GM21528 (cell line): ENCODE measurements around the gene TTLL11.

Source experiments
- ATAC-seq: cut with Tn5 transposase; IDR thresholded peaks from one replicate; pipeline ENCODE4 v1.9.1; 2021; ENCODE audit warnings: mild to moderate bottlenecking, moderate library complexity; ENCODE audit not compliant: unreplicated experiment, low FRiP score

TTLL11 gene

DNA sequence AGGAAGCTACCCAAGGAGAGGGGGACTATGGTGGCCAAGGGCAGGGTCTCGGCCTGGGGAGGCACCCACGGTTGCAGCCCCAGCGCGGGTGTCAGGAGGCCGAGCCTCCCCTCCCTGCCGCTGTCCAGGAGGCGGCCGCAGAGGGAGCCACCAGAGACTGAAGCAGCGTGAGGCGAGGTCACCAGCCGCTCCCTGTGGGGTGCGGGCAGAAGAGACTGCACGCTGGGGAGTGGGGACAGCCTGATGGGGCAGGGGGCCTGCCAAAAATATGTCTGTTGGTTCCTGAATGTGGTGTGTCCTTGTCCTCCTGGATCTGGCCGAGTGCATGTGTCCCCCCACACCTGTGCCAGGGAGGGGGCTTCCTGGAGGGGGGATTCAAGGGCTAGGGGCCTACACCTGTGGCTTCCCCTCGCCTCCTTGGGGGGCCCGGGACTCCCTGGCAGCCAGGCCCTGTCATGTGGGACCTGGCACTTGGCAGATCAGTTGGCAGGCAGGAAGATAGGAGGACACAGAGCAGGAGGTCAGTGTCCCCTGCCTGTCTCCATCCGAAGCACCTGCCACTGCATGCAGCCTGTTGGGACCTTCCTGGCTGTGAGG, 310.5 kb downstream of the TTLL11 start:
- no peak for ATAC-seq

DNA sequence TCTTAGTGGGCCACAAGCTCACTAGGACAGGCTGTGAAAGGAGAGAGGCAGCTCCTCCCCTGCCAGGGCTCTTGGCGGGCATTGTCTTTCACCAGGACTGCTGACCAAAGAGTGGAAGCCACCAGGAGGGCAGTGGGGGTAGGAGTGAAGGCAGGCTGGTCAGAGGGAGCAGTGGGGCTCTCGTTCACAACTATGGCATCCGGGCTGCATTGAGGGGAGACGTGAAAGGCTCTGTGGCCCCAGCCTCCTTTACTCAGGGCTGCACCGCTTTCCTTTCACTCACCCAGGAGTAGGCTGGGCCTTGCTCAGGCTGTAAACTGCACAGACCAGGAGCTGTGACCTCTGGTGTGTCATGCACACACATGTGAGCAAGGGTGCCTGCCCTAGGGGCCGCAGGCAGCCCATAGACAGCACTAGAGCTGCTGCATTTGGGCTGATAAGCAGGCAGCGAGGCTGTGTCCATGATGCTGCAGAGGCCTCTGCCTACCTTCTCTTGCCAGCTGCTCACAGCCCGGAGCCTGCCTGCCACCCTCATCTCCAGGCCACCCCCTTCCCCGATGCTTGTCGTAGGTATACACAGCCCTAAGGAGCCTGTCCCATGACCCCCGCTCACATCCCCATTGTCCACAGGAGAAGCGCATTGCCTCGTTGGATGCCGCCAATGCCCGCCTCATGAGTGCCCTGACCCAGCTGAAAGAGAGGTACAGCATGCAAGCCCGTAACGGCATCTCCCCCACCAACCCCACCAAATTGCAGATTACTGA, 311.2 kb downstream of the TTLL11 start:
- ATAC-seq, result no peak

DNA sequence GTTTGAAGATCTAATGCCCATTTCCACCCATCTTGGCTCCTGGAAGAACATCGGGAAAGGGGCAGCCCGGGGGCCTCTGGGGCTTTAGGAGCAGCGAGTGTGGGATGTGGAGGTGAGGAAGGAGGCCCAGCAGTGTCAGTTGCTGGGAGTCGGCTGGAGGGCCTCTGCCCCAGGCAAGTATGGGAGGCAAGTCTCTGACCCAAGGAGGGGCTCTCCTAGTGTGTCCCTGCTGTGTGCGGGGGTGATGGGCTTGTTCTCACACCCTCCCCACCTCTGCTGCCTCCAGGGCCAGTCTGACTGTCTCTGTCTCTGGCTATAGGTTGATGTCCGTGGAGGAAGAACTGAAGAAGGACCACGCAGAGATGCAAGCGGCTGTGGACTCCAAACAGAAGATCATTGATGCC, 312.0 kb downstream of the TTLL11 start:
- ATAC-seq, result no peak

DNA sequence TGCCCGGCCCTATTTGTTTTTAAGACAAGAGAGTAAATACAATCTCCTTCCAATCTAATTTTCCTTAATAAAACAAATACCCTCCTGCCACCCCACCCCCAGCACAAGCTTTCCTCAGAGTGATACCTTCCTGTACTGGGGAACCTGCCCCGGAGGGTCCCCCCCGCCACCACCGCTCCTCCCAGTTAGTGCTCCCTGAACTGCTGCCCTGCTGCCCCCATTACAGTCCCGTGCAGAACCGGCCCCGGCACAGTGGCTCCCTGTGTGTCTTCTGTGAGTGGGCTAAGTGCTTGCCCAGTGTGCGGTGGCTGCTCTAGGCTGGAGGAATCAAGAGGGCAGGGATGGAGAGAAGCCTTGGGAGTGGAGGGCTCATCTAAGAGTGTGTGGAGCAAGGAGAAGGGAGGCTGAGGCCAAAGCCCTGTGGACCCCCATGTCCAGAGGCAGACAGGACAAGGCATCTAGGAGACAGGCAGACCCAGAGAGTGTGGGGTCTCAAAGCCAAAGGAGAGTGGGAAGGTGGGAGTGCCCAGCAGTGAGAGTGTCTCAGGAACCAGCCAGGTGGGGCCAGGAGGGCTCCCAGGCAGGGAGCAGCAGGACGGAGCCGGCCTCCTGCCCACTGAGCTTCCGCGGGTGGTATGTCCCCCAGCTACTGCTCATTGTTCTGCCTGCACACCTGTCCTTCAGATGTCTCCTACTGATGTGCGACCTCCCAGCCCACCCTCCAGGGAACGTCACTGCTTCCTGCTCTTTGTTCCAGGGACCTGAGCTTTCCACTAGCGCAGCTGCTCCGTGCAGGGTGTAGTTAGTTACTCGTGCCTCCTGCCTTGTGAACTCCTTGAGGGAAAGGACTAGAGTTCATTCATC, 312.7 kb downstream of the TTLL11 start:
- no peak for ATAC-seq

DNA sequence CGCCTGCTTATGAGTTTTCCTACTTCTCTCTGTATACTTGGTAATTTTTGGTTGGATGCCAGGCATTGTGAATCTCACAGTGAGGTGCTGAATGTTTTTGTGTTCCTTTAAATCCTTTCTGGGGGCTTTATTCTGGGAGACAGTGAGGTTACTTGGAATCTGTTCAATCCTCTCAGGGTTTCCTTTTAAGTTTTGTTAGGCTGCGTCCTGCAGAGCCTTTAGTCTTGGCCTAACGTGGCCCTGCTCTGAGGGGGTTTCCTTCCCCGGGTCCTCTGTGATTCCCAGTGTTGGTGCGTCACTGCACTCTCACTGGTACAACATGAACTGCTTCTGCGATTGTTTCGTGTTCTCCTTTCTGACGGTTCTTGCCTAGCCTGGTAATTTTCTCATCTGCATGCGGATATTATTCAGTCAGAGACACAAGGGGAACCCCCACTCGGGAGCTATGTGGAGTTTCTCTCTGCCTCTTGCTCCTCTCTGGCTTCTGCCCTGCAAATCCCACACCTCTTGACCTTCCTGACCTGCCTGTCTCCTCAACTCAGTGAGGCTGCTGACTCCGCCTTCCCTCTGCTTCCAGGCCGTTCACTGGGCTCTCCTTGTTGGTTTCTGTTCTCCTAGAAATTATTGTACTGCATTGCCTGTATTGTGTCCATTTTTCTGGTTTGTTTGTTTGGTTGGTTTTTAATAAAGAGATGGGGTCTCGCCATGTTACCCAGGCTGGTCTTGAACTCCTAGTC, 313.6 kb downstream of the TTLL11 start:
- ATAC-seq, result no peak

- no peak for ATAC-seq
Observed at GRCh38 chr9:121778252-121779225, 314.6 kb downstream of the TTLL11 start.

DNA sequence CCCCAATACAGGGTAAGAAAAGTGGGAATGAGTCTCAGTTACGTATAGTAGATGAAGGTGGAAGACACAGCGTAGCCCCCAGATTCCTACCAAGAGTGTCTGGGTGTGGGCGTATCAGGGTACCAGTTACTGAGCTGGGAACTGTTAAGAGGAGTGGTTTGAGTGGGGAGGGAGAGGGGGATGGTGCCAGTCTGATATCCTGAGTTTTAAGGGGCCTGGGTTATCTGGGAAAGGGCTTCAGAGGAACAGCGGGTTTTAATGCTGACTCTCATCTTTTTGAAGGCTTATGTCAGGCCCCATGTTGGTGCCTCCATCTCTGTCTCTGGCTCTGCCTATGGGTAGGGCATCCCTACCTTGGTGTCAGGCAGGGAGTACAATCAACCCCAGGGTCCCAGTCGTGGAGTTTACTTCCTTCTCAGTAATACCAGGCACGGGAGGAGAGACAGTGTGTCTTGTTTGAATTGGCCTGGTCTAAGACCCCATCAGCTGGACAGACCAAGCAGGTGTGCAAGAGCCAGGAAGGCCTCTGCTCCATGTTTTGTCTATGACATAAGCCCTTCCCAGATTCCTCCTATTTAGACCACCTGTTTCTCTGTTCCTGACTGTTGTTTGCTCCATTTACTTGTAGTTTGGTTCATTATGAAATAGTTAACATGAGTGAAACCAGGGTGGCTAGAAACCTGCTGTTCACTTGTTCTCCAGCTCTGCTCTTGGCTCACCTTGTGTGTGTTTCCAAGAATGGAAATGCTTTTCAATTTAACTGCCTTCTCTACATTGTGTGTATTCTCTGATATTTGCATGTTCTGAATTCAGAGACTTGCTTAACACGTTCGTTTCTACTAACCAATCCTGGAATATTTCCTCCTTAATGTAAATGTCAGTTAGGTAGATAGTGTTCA, 316.1 kb downstream of the TTLL11 start:
- no peak for ATAC-seq

GRCh38 chr9:121776001-121776738, 316.9 kb downstream of the TTLL11 start:
- no peak for ATAC-seq

DNA sequence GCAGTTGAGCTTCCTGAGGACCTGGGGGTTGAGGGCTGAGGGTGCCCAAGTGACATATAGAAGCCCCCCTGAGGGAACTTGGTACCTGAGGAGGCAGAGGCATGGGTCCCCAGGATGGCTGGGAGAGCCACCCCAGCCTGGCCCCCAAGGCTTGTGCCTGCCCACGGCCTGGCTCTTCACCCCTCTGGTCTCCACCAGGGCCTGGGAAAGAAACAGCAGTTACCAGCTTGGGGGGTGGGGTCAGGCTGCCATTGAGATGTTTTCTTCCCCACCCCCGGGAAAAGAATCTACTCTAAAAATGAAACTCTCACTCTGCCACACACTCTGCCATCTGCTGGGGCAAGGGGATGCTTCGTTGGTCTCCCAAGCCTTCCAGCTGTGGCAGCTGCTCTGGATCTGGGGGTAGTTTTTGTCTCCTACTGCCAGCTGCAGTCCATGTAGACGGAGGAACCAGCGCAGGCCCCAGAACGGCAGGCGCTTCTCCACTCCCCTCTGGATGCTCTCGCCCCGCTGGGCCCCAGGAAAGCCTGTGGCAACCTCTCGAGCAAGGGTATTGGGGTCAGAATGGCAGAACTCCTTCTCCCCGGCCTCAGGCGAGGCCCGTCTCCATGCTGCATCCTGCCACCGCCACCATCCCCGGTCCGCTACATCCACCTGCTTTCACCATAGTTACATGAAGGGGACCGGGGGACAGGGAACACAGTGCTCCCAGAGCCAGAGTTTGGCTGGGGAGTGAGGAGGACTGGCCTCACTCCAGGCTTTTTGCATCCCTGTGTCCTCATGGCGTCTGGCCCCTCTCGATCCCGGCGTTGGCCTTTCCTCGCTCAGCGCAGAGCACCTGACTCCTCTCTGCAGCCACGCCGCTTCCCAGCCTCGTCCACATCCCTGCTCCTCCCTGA, 318.1 kb downstream of the TTLL11 start:
- no peak for ATAC-seq

DNA sequence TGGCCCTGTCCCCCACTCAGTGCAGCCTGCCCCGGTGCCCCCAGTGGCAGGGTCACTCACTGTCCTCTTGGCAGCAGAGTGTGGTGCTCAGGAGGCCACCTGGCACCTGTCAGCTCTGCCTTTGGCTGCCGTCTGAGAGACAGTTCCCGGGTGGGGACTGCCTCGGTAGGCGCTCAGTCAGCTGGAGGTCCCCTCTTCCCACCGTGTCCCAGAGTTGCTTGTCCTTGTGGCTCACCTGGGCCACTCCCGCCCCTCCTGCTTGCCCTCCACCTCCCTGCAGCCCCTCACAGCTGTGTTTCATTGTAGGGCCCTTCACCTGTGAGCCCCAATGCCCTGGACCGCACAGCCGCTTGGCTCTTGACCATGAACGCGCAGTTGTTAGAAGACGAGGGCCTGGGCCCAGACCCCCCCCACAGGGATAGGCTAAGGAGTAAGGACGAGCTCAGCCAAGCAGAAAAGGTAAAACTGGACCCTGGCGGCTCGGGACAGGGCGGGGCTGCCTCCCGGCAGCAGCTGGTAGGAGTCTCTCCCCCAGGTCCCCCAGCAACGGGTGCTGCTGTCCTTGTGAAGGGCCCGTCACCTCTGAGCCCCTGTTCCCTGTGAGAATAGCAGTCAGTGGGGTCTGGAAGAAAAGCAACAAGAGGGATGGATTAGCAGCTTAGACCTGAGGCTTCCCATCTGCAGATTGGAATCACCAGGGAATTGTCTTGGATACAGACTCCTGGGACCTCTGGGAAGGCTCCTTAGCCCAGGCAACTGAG, 319.0 kb downstream of the TTLL11 start:
- no peak for ATAC-seq

- no peak for ATAC-seq
Observed at GRCh38 chr9:121773286-121773953, 319.7 kb downstream of the TTLL11 start.

DNA sequence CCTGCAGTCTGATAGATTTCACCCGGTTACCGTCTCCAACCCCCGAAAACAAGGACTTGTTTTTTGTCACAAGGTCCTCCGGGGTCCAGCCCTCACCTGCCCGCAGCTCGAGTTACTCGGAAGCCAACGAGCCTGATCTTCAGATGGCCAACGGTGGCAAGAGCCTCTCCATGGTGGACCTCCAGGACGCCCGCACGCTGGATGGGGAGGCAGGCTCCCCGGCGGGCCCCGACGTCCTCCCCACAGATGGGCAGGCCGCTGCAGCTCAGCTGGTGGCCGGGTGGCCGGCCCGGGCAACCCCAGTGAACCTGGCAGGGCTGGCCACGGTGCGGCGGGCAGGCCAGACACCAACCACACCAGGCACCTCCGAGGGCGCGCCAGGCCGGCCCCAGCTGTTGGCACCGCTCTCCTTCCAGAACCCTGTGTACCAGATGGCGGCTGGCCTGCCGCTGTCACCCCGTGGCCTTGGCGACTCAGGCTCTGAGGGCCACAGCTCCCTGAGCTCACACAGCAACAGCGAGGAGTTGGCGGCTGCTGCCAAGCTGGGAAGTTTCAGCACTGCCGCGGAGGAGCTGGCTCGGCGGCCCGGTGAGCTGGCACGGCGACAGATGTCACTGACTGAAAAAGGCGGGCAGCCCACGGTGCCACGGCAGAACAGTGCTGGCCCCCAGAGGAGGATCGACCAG, 320.4 kb downstream of the TTLL11 start:
- no peak for ATAC-seq
